Activated CD8-positive, alpha-beta memory T cell treated with anti-CD3 and anti-CD28 coated beads, Interleukin-2, amount 50 U/mL, for 48 hours (primary cell): ENCODE data around the gene METTL23.
A peak's percentile ranks its signal among the peaks of the same experiment; 100 is the strongest.
"Not testable (repeated sequence)": the region's sequence is repeated elsewhere in the genome, so short reads cannot be mapped to it uniquely, and the experiment has no call there.

ENCODE experiments used
- DNase-seq: peaks from one replicate; pipeline ENCODE4 v3.0.0-alpha.2; 2020

The METTL23 gene

DNA sequence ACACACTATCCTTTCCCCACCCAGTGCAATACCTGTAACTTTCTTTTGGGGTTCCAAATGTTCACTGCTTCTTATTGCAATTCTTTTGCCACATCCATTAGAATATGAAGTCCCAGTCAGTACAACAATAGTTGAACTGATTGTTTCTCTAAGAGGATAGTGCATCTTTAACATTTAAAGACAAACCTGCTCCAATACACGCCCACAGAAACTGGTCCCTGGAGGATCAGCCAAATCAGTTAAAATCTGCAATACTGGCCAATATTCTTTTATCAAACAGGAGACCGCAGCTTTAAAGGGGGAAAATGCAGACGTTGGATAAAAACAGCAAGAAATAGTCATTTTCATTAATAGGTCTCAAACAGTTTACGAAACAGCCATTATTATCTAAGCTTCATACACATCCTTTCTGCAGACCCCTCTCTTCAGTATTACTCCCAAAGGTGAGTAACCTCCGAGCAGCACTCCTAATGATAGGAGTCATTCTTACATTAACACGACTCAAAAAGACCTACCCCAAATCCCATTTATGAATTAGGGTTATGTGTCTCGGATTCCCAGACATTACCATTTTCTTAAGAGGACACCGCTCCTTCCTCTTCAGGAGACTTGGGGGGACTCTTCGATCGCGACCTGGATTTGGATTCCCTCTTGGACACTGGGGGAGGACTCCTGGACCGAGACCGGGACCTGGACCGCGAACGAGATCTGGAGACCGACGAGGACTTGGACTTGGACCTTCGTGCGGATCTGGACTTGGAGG, 9.1 kb downstream of the METTL23 start:
- DNase-seq: no peak

DNA sequence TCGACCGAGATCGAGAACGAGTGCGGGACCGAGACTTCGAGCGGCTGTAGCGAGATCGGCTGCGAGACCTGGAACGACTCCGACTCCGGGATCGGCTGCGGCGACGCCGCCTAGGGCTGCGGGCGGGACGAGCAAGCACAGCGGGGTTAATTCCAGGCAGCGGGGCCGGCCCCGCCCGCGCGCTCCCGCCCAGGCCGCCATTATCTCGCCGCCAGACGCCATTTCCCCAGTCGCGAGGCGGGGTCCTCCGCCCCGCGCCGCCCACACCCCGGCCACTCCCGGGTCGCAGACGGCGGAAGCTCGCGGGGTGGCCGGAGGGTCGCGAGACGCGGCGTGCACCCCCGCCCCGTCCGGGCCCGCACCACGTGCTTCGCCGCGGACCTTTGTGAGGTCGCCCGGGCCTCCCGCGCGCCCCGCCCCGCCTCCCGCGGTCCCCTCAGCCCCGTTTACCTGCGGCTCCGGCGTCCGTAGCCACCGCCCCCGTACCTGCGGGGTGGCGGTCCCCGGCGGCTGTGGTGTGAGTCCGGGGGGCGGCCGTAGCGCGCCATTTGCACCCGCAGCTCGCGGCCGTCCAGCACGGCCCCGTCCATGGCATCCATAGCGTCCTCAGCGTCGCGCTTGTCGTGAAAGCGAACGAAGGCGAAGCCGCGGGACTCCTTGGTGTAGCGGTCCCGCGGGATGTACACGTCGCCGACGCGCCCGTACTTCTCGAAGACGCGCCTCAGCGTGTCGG, 9.9 kb downstream of the METTL23 start:
- DNase-seq: peak; percentile 84

DNA sequence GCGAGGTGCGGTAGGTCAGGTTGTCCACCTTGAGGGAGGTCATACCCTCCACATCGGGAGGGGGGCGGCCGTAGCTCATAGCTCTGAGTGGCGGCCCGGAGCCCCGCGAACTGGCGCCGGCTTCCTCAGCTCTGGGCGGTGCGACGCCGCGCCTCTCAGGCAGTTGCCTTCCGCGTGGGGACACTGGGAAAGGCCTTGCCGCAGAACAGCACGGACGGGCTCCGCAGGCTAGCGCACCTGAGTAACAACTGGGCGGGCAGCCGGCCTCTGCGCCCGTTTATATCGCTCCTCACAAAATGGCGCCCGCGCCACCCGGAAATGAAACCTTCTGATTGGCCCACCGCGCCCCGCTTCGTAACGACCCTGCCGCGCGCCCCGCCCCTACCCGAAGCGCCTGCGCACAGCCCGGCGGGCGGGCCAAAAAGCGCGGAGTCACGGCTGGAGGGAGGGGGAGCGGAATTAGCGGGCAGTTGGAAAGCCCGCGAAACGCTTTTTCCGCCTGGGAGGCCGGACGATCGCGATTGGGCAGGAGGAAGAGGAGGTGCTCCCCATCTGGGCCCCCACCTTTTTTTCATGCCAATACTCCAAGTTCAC, 10.5 kb downstream of the METTL23 start, which contains the start of gene SRSF2:
SRSF2 (minus strand) TSS at position 250 of the 594 bp plus-strand sequence; CDS start at position 79, 171 bp downstream.
- peak; percentile 99 for DNase-seq

DNA sequence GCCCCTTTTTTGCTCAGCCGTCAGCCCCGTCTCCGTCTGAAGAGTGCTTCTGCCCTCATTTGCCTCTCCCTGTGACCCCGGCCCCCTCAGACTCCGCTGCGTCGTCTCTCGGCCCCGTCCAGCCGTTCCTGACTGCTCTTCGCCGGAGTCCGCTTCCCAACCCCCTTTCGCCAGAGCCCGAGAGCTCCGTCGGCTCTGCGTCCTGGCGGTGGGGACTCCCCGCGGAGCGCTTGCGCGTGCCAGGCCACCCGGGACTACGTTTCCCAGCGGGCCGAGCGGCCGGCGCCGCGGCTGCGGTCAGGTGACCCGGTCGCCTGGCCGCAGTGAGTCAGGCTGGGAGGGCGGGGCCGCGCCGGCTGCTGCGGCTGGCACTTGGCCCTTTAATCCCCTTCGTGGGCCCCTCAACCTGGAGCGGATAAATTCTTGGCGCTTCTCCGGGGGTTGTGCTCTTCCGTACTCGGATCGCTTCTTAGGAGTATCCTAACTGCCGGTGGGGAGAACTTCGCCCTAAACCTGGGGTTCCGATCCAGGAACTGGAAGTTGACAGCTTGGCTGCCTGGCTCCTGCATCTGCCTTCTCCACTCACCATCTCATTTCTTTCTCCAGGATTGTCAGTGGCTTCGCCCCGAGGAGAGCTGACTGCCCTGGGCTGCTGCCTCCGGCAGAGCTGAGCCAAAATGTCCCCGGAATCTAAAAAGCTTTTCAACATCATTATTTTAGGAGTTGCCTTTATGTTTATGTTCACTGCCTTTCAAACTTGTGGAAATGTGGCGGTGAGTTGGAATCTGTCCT, 11.2 kb downstream of the METTL23 start, which contains the start of gene MFSD11:
MFSD11 (plus strand) TSS at position 444 of the 792 bp plus-strand sequence; CDS start at position 678, 234 bp downstream.
- DNase-seq: peak; percentile 94

DNA sequence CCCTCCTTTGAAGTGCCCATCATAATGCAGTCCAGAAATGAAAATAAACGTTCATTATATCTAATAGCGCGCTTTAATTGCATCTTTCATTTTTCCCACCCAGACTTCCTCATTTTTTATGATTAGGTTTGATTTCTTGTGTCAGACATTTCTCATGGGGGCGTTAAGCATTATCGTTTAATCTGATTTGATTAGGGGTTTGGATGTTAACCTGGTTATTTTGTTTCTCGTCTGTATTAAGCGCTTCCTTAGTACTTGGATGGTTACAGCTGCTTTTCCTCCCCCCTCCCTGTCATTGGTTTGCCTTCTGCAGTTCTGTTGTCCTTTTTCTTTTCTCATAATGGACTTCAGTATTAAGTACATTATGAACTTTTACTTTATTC, 11.8 kb downstream of the METTL23 start:
- no peak for DNase-seq

DNA sequence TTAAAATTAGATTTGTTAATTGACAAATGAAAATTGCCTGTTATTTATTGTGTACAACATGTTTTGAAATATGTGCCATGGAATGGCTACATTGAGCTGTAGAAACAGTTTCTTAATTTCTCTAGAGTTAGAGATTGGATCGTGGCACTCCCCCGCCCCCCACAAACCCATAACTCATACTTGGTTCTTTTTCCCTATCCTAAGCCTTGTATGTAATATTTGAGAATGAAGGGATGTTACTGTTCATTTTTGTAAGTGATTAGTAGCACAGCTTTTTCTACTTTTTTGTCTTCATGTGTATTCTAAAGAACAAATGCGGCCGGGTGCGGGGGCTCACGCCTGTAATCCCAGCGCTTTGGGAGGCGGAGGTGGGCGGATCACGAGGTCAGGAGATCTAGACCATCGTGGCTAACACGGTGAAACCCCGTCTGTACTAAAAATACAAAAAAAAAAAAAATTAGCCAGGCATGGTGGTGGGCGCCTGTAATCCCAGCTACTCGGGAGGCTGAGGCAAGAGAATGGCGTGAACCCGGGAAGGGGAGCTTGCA, 13.0 kb downstream of the METTL23 start:
- not testable (repeated sequence) for DNase-seq

DNA sequence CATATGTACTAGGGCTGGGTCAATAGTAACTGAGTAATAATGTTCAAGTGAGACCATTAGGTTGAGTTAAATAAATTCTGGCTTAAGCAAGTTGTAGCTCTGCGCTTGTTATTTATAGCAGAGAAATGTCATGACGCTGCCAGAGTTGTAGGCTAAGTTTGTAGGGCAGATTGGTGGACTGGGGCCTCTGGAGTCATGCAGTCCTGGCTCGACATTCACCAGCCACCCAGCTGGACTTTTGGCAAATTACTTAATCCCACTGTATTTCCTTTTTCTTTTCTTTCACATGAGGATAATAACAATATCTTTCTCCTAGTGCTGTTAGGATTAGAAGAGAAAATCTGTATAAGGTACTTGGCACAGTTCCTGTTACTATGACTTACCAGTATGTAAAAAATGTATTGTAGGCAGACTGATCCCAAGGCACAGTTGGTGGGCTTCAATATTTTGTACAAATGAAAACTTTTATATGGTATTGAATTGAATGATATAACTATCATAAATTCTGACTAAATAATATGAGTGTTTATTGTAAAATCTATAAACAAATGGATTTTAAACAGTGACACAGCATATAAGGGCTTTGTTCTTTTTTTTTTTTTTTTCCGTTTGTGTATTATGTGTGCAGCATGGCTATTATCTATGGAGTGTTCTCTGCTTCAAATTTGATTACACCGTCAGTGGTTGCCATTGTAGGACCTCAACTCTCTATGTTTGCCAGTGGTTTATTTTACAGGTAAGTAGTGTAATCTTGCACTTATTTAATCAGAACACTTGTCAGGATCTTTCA, 13.9 kb downstream of the METTL23 start:
- no peak for DNase-seq

DNA sequence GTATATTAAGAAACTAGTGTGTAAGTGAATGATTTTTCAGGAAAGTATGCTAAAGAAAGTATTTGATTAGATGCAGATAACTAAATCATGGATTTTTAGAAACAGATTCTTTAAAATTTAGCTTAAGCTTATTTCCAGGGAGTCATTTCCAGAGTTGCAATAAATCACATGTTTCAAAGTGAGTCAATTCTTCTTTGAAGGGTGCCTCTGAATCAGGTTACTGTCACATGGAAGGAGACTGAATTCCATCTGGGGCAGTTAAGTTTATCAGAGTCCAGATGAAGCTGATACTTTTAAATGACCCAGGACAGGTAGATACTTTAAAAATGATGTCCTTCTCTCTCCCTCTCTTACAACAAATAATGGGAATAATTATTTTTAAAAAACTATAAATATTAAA, 16.3 kb downstream of the METTL23 start:
- no peak for DNase-seq

DNA sequence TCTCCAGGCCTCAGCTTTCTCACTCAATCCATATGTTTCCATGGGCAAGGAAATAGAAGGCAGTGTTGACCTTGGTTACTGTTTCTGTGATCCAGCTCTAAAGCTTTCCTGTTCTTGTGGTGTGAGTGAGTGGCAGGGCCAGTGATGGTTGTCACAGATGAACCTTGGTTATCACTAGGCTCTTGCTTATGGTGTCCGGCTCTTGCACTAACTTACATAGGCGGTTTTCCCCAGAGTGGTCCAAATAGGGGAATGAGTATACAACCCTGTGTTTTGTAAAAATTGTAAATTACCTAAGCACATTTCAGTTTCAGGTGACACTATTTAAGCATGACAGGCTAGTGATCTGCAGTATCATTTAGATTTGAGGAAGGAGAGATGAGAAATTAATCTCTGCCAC, 18.1 kb downstream of the METTL23 start:
- no peak for DNase-seq

DNA sequence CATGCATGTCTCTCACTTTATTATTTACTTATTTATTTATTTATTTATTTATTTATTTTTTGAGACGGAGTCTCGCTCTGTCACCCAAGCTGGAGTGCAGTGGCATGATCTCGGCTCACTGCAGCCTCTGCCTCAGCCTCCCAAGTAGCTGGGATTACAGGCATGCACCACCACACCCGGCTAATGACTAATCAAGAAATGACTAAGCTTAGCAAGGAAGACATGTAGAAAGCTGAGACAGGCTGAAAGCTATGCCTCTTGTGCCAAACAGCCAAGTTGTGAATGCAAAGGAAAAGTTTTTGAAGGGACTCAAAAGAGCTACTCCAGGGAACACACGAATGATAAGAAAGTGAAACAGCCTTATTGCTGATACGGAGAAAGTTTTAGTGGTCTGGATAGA, 19.1 kb downstream of the METTL23 start:
- DNase-seq: not testable (repeated sequence)

DNA sequence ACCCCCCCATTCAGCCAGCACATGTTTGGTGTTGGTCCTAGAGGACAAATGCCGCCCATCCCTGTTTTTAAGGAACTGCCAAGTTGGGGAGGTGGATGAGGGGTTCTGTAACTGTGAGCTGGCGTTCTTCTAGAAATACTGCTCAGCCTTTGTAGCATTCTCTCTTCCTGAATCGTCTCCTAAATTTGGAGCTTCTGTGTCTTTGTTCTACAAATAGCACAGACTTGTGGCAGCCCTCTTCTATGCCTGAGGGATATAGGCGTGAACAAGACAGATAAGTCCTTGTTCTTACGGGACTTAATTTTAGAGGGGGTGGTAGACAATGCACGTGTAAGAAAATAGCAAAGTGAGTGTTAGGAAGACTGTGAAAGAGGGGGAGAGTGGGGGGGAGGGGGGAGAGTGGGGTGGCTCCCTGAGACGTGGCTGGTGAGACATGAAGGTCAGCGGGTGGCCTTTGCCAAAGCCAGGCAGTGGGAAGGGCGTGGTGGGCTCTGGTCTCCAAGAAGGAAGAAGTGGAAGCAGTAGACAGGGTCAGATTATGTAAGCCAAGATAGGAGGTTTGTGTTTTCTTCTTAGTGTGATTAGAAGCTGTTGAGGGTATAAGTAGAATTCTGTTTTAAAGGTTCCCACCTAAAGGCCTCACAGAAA, 21.2 kb downstream of the METTL23 start:
- DNase-seq: no peak

DNA sequence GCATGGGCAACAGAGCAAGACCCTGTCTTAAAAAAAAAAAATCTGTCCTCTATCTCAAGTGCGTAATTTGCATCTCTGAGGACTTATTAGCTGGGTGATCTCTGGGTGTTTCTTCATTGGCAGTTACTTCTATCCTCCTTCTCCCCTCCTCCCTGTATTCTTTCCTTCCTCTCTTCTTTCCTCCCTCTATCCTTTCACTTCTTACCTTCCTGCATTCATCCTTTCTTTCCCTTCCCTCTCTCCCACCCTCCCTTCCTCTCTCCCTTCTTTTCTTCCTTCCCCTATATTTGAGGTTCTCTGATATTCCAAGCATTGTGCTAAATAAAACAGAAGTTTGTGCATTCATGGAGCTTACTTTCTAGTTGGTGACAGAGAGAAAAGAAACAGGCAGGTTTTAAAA, 22.0 kb downstream of the METTL23 start:
- DNase-seq: no peak

DNA sequence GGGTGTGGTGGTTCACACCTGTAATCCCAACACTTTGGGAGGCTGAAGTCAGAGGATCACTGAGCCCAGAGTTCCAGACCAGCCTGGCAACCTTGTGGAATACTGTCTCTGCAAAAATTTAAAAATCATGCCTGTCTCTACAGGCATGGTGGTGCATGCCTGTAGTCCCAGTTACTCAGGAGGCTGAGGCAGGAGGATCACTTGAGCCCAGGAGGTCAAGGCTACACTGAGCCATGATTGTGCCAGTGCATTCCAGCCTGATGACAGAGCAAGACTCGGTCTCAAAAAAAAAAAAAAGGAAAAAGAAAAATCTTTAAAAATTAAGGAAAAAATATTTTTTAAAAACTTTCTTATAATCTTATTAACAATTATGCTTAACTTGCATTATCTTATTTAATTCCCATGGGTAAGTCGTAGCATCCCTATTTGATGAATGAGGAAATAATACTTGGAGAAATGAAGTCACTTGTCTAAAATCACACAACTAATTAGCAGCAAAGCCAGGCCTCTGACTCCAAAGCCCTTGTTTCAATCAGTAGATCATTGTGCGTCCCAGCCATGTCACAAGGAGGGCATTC, 24.9 kb downstream of the METTL23 start:
- no peak for DNase-seq

DNA sequence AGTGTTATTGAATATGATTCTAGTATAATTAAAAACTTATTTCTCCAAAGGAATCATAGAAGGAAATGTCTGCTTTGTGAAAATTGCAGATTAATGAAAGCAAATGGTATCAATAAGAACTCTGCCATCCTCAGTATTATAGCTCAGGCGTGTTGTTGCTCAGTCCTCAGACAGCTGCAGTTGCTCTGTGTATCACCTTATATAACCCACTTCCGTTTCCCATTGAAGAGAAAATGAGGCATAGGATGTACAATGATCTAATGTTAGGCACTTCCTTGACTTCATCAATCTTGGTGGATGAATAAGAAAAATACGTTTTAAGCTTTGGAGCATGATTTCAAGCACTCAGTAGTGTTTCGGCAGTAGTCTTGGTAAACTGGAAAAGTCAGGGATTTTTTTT, 25.4 kb downstream of the METTL23 start:
- no peak for DNase-seq

DNA sequence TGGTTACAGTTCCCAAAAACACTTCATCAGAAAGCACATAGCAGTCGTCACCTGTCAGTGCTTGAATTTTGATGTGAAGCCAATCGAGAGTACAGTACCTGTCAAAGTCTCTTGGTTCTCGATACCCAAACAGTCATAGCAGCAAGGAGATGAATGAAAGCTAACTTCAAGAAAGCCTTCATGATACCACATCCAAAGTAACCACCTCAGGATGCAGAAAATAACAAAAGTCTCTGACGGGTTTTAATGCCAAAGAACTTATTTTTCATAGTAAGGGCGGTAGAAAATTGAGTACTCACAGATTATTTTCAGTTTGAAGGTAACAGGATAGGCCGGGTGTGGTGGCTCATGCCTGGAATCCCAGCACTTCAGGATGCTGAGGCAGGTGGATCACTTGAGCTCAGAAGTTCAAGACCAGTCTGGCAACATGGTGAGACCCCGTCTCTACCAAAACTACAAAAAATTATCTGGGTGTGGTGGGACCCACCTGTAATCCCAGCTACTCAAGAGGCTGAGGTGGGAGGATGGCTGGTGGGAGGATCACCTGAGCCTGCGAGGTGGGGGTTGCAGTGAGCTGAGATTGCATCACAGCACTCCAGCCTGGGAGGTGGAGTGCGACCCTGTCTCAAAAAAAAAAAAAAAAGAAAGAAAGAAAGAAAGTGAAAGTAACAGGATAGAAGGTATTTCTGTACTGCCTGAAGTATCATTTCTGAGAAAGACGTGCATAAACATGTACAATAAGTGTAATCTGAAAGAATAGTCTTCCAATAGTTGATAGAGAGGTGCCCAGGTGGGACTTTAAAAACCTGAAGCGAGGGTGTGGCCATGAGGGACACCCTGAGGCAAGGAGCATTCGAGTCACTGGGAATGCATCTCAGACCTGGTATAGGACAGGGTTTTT, 26.7 kb downstream of the METTL23 start:
- DNase-seq: no peak

DNA sequence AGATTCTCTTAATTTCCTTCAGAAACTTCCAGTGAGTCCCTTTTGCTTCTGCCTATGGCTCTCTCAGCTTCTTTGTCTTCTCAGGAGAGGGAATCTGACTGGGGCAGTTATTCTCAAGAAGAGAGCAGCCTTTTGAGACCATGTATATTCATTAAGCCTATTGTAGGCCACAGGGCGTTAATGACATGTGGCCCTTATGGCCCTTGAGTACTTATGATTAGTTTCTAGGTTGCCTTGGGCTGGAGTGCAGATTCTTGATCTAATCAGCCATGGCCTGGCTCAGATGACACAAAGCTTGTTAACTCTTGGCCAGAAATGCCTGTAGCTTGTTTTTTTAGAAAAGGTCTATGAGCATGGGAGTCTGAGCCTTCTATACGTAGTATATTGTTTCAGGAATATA, 28.6 kb downstream of the METTL23 start:
- DNase-seq: no peak

DNA sequence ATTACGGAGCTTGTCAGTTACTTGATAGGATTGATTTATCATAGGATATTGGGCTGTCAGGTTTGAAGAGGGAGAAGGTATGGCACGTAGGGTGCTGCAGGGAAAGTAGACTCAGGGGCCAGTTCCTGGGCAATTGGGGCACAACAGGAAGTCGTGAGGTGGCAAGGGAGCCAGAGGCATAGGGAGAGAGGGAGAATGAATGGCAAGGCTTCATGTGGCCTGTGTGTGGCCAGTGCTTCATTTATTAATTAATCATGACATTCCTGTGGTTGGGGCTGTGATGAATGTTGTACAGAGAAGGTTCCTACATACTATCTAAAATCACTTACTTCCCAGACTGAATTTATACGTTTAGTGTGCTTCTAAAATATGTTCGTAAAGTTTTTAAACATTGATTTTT, 30.6 kb downstream of the METTL23 start:
- no peak for DNase-seq

DNA sequence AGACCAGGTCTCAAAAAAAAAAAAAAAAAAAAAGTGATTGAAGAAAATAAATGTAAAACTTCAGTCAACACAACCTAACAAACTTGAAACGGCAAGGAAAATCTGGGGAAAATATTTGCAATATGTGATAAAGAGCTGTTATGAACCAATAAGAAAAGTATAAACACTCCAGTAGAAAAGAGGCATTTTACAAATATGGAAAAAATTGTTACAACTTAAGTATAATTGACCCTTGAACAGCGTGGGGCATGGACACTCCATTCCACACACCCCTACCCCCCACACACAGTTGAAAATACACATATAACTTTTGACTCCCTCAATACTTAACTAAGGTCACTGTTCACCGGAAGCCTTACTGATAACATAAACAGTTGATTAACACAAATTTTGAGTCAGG, 31.9 kb downstream of the METTL23 start:
- no peak for DNase-seq

DNA sequence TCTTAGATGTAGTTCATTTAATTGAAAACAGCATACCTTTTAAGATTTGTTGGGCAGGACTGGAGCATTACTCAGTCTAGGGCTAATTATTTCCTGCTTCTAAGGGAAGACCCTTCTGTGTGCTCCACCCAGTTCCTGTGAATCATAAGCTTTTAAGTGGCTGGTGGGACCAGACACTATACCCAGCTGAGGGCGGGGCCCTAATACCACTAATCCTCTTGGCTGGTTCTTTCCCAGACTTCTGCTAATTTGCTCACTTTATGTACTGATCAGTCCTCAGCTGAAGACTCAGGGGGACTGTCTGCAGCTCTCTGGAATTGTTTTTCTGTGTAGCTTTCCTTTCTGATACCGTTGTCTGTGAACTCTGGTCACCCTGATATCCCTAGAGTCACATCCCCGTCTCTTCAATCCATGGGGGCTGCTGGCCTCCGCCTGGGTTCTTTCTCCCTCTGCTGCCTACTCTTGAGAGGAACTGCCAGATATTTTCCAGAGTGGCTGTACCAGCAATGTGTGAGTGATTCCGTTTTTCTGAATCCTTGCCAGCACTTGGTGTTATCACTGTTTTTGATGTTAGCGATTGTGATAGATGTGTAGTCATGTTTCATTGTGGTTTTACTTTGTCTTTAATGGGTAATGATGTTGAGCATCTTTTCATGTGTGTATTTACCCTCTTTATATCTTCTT, 46.3 kb downstream of the METTL23 start:
- peak; percentile 61 for DNase-seq
